ENCODE measurements around the gene ABLIM2.

Gene ABLIM2

GRCh38 chr4:8069102-8069752 lies 89.4 kb downstream of the ABLIM2 start:
- no peak for DNase-seq (ENCODE audit: low spot score)

GRCh38 chr4:8067945-8068896 lies 90.4 kb downstream of the ABLIM2 start:
- DNase-seq (ENCODE audit: low spot score) = no peak

- no peak for DNase-seq (ENCODE audit: low spot score)
Measured at GRCh38 chr4:8067274-8067936, 91.2 kb downstream of the ABLIM2 start.

GRCh38 chr4:8066336-8066931 lies 92.2 kb downstream of the ABLIM2 start:
- DNase-seq (ENCODE audit: low spot score) = no peak

- no peak for DNase-seq (ENCODE audit: low spot score)
Measured at GRCh38 chr4:8063974-8064563, 94.5 kb downstream of the ABLIM2 start.

- DNase-seq (ENCODE audit: low spot score) = no peak
Measured at GRCh38 chr4:8061573-8061972, 97.0 kb downstream of the ABLIM2 start.

GRCh38 chr4:8061145-8061544 lies 97.5 kb downstream of the ABLIM2 start:
- no peak for DNase-seq (ENCODE audit: low spot score)

- DNase-seq (ENCODE audit: low spot score) = no peak
Measured at GRCh38 chr4:8060632-8061031, 98.0 kb downstream of the ABLIM2 start.

GRCh38 chr4:8058031-8058479 lies 100.6 kb downstream of the ABLIM2 start:
- DNase-seq (ENCODE audit: low spot score) = no peak

- DNase-seq (ENCODE audit: low spot score) = no peak
Measured at GRCh38 chr4:8055206-8055605, 103.4 kb downstream of the ABLIM2 start.

- DNase-seq (ENCODE audit: low spot score) = no peak
Measured at GRCh38 chr4:8053688-8054449, 104.7 kb downstream of the ABLIM2 start.

- no peak for DNase-seq (ENCODE audit: low spot score)
Measured at GRCh38 chr4:8052160-8052691, 106.4 kb downstream of the ABLIM2 start.

- DNase-seq (ENCODE audit: low spot score) = no peak
Measured at GRCh38 chr4:8051644-8052043, 107.0 kb downstream of the ABLIM2 start.

- DNase-seq (ENCODE audit: low spot score) = no peak
Measured at GRCh38 chr4:8050555-8051206, 107.9 kb downstream of the ABLIM2 start.

GRCh38 chr4:8050180-8050554 lies 108.4 kb downstream of the ABLIM2 start:
- no peak for DNase-seq (ENCODE audit: low spot score)

GRCh38 chr4:8048856-8049676 lies 109.5 kb downstream of the ABLIM2 start:
- no peak for DNase-seq (ENCODE audit: low spot score)

GRCh38 chr4:8047837-8048678 lies 110.6 kb downstream of the ABLIM2 start:
- no peak for DNase-seq (ENCODE audit: low spot score)

GRCh38 chr4:8046925-8047541 lies 111.6 kb downstream of the ABLIM2 start:
- DNase-seq (ENCODE audit: low spot score) = peak; percentile 24

Data from CD4-positive, alpha-beta T cell treated with Interleukin-2 at 100 ng/mL for 4 hours (primary cell).